H9 (cell line): ENCODE measurements around the gene OR1J1. TPM values are rescaled to one million over a fixed set of nuclear protein-coding genes. Genes with fewer than 3 reads are reported as not detected.

ENCODE experiments used
- DNase-seq: peaks from one replicate; pipeline ENCODE4 v3.0.0-alpha.2; 2017
- H2AFZ ChIP-seq: one replicate; pipeline ENCODE4 v1.6.1; 2013; ENCODE audit warnings: mild to moderate bottlenecking, low read length, control low read depth, moderate library complexity
- H2AK5ac ChIP-seq: 2 replicates; pipeline ENCODE4 v1.6.1; 2013; ENCODE audit warnings: low read length, control low read depth, mixed read lengths; ENCODE audit not compliant: insufficient read length
- H2BK120ac ChIP-seq: one replicate; pipeline ENCODE4 v1.6.1; 2013; ENCODE audit warnings: low read depth, mild to moderate bottlenecking, low read length, control low read depth, inconsistent platforms; ENCODE audit not compliant: poor library complexity, severe bottlenecking
- H2BK12ac ChIP-seq: 2 replicates; pipeline ENCODE4 v1.6.1; 2013; ENCODE audit warnings: low read length, control low read depth, mixed read lengths, low read depth; ENCODE audit not compliant: insufficient read length
- H2BK15ac ChIP-seq: 2 replicates; pipeline ENCODE4 v1.6.1; 2013; ENCODE audit warnings: low read depth, low read length, control low read depth
- H2BK20ac ChIP-seq: one replicate; pipeline ENCODE4 v1.6.1; 2013; ENCODE audit warnings: low read depth, mild to moderate bottlenecking, low read length, control low read depth, inconsistent platforms; ENCODE audit not compliant: poor library complexity, severe bottlenecking
- H2BK5ac ChIP-seq: 2 replicates; pipeline ENCODE4 v1.6.1; 2013; ENCODE audit warnings: low read length, control low read depth, mixed read lengths; ENCODE audit not compliant: insufficient read length
- H3K14ac ChIP-seq: 2 replicates; pipeline ENCODE4 v1.6.1; 2013; ENCODE audit warnings: low read length, control low read depth; ENCODE audit not compliant: insufficient read depth
- H3K18ac ChIP-seq: 2 replicates; pipeline ENCODE4 v1.6.1; 2013; ENCODE audit warnings: low read depth, mild to moderate bottlenecking, mixed read lengths, low read length, control low read depth; ENCODE audit not compliant: insufficient read length
- H3K23ac ChIP-seq: 2 replicates; pipeline ENCODE4 v1.6.1; 2013; ENCODE audit warnings: low read length, control low read depth, mixed read lengths, low read depth; ENCODE audit not compliant: insufficient read length
- H3K23me2 ChIP-seq: 2 replicates; pipeline ENCODE4 v1.6.1; 2013; ENCODE audit warnings: low read depth, mild to moderate bottlenecking, mixed read lengths, low read length, control low read depth; ENCODE audit not compliant: insufficient read length, poor library complexity, severe bottlenecking
- H3K27ac ChIP-seq: 2 replicates; pipeline ENCODE4 v1.5.1; 2013; ENCODE audit warnings: low read length, control low read depth, mixed read lengths, low read depth; ENCODE audit not compliant: insufficient read length
- H3K27me3 ChIP-seq: 2 replicates; pipeline ENCODE4 v1.6.1; 2013; ENCODE audit warnings: low read length, control low read depth, inconsistent platforms; ENCODE audit not compliant: insufficient read depth
- H3K4ac ChIP-seq: 2 replicates; pipeline ENCODE4 v1.6.1; 2013; ENCODE audit warnings: low read depth, mild to moderate bottlenecking, control low read depth, inconsistent platforms, low read length, moderate library complexity
- H3K4me1 ChIP-seq: 2 replicates; pipeline ENCODE4 v1.6.1; 2013; ENCODE audit warnings: low read length, control low read depth, inconsistent platforms; ENCODE audit not compliant: insufficient read depth
- H3K4me2 ChIP-seq: 2 replicates; pipeline ENCODE4 v1.6.1; 2013; ENCODE audit warnings: low read length, control low read depth, mixed read lengths; ENCODE audit not compliant: insufficient read length, insufficient read depth
- H3K56ac ChIP-seq: 2 replicates; pipeline ENCODE4 v1.6.1; 2013; ENCODE audit warnings: low read depth, mild to moderate bottlenecking, mixed read lengths, low read length, control low read depth; ENCODE audit not compliant: insufficient read length
- H3K79me1 ChIP-seq: 2 replicates; pipeline ENCODE4 v1.6.1; 2013; ENCODE audit warnings: low read depth, mild to moderate bottlenecking, moderate library complexity, low read length, control low read depth, inconsistent platforms; ENCODE audit not compliant: insufficient read depth, poor library complexity, severe bottlenecking
- H3K79me2 ChIP-seq: 2 replicates; pipeline ENCODE4 v1.6.1; 2013; ENCODE audit warnings: low read length, control low read depth, inconsistent platforms; ENCODE audit not compliant: insufficient read depth
- H3K9ac ChIP-seq: 2 replicates; pipeline ENCODE4 v1.6.1; 2013; ENCODE audit warnings: low read length, control low read depth, mixed read lengths; ENCODE audit not compliant: insufficient read length; ENCODE audit errors: extremely low read depth
- H3K9me3 ChIP-seq: one replicate; pipeline ENCODE4 v1.6.1; 2013; ENCODE audit warnings: low read depth, low read length, inconsistent platforms; ENCODE audit not compliant: control insufficient read depth
- H3T11ph ChIP-seq: one replicate; pipeline ENCODE4 v1.6.1; 2013; ENCODE audit warnings: mild to moderate bottlenecking, low read length, control low read depth, inconsistent platforms
- H4K20me1 ChIP-seq: one replicate; pipeline ENCODE4 v1.6.1; 2013; ENCODE audit not compliant: control insufficient read depth, insufficient read length, insufficient read depth
- H4K5ac ChIP-seq: 2 replicates; pipeline ENCODE4 v1.6.1; 2013; ENCODE audit warnings: low read depth, mild to moderate bottlenecking, mixed read lengths, low read length, control low read depth; ENCODE audit not compliant: insufficient read length
- H4K8ac ChIP-seq: replicated peaks from 2 replicates; pipeline ENCODE4 v1.6.1; 2013; ENCODE audit warnings: low read length, control low read depth, mixed read lengths, low read depth; ENCODE audit not compliant: insufficient read length
- H4K91ac ChIP-seq: 2 replicates; pipeline ENCODE4 v1.6.1; 2013; ENCODE audit warnings: low read depth, mild to moderate bottlenecking, moderate library complexity, mixed read lengths, low read length, control low read depth; ENCODE audit not compliant: insufficient read length
- H3K27ac Mint-ChIP-seq, 3 experiments: 2 replicates in 2 of 3; 3 replicates in 1 of 3; pipeline ENCODE4 v1.8.0; 2020 to 2021; ENCODE audit warnings: mixed read lengths in 3 of 3, mild to moderate bottlenecking in 1 of 3, moderate library complexity in 1 of 3
- H3K27me3 Mint-ChIP-seq: 2 replicates; pipeline ENCODE4 v1.8.0; 2021; ENCODE audit warnings: low read depth, mild to moderate bottlenecking, moderate library complexity, mixed read lengths
- H3K36me3 Mint-ChIP-seq, 3 experiments: 2 replicates in 2 of 3; 3 replicates in 1 of 3; pipeline ENCODE4 v1.8.0; 2020 to 2021; ENCODE audit warnings: low read depth in 3 of 3, mixed read lengths in 3 of 3; ENCODE audit not compliant: insufficient read depth in 1 of 3
- H3K4me1 Mint-ChIP-seq, 2 experiments: 2 replicates each; pipeline ENCODE4 v1.8.0; 2020; ENCODE audit warnings: mixed read lengths in 2 of 2
- H3K4me3 Mint-ChIP-seq, 2 experiments: 2 replicates in 1 of 2; 3 replicates in 1 of 2; pipeline ENCODE4 v1.8.0; 2020 to 2021; ENCODE audit warnings: mild to moderate bottlenecking in 2 of 2, mixed read lengths in 2 of 2, moderate library complexity in 1 of 2
- H3K9me3 Mint-ChIP-seq, 2 experiments: 2 replicates in 1 of 2; 3 replicates in 1 of 2; pipeline ENCODE4 v1.8.0; 2020; ENCODE audit warnings: mild to moderate bottlenecking in 2 of 2, mixed read lengths in 2 of 2, moderate library complexity in 1 of 2
- CTCF ChIP-seq: fragments of 200-600 bp; sonication (generic); conservative IDR thresholded peaks from 3 replicates; pipeline ENCODE4 v1.8.0; 2021; ENCODE audit warnings: antibody characterized with exemption, mild to moderate bottlenecking
- WGBS: extraction: QIAGEN DNeasy Blood & Tissue Kit; methylation state at CpG from one replicate; pipeline ENCODE4 v1.1.7; 2013; ENCODE audit warnings: missing lambda C conversion rate, low lambda C conversion rate, mixed read lengths; ENCODE audit not compliant: insufficient read length; ENCODE audit errors: extremely low coverage; 5-methylcytosine and 5-hydroxymethylcytosine counted together
- total RNA-seq: library from RNA; stranded (reverse); gene quantifications from 2 replicates; pipeline ENCODE4 v1.2.1, GENCODE V29; 2021

The OR1J1 gene
- total RNA-seq, 1 experiment from 2014 or later = not detected

DNA sequence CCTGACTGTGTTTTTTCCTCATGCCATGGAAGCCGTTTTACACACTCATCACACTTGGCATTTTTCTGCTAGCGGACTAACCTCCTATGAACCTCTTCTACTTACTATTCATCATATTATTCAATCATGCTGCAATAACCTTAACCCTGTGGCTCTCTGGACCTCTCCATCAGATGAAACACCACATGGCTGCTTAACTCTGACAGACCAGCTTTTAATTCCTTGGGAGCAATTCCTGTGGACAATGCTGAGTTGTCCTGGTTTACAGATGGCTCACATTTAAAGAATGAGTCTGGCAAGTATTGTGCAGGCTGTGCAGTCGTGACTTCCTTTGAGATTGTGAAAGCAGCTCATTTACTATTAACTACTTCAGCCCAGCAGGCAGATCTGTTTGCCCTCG, 9.0 kb downstream of the OR1J1 start:
- H4K91ac ChIP-seq = no peak overlapping the region
- no peaks in the 10 kb centered on the region for H3K79me1 ChIP-seq
- H3K18ac ChIP-seq = no peak overlapping the region
- peaks cover 0 to 7% (median 0%) of the 10 kb centered on the region in 3 experiments; a peak in 2 of 7 replicates for H3K36me3 Mint-ChIP-seq
- H3K27me3 Mint-ChIP-seq = peaks cover 14% of the 10 kb centered on the region
- H3K4me1 ChIP-seq = no peaks in the 10 kb centered on the region
- no peak overlapping the region for H3K27ac ChIP-seq
- no peak overlapping the region for H3K4me2 ChIP-seq
- no peak overlapping the region for H3K14ac ChIP-seq
- H2BK15ac ChIP-seq = no peak overlapping the region
- H3K27ac Mint-ChIP-seq = no peak overlapping the region
- no peaks in the 10 kb centered on the region for H3K79me2 ChIP-seq
- H3T11ph ChIP-seq = no peak overlapping the region
- no peak overlapping the region for H4K5ac ChIP-seq
- no peak overlapping the region for H2BK120ac ChIP-seq
- no peak overlapping the region for H2BK12ac ChIP-seq
- no CpG with 5 or more reads among the region's 4 CpGs for whole genome bisulfite sequencing
- H3K9me3 Mint-ChIP-seq = peaks cover 45 to 61% of the 10 kb centered on the region in 2 experiments
- no peak overlapping the region for H2BK5ac ChIP-seq
- H3K27me3 ChIP-seq = no peaks in the 10 kb centered on the region
- H2AK5ac ChIP-seq = no peak overlapping the region
- no peak overlapping the region for H4K8ac ChIP-seq
- no peak overlapping the region for H3K4ac ChIP-seq
- peaks cover 26% of the 10 kb centered on the region for H3K9me3 ChIP-seq
- H3K23ac ChIP-seq = no peak overlapping the region
- TF ChIP-seq CTCF = no peak
- no peaks in the 10 kb centered on the region for H4K20me1 ChIP-seq
- H3K4me1 Mint-ChIP-seq = peaks cover 3% of the 10 kb centered on the region in 2 experiments; a peak in 2 of 4 replicates
- no peak overlapping the region for H3K9ac ChIP-seq
- no peak overlapping the region for H3K56ac ChIP-seq
- no peak overlapping the region for H3K4me3 Mint-ChIP-seq
- H2BK20ac ChIP-seq = no peak overlapping the region
- H3K23me2 ChIP-seq = no peaks in the 10 kb centered on the region
- no peak overlapping the region for H2AFZ ChIP-seq
- no peak for DNase-seq
